Hepatocyte (in vitro differentiated cells): ENCODE results near the gene MEOX2. TPM values are rescaled to one million over a fixed set of nuclear protein-coding genes. Genes with fewer than 3 reads are reported as not detected.

Experiments
- DNase-seq: peaks from one replicate; pipeline ENCODE4 v3.0.0-alpha.2; 2016; ENCODE audit warnings: low spot score
- H2AFZ ChIP-seq: fragments of 200-600 bp; sonication (generic); 2 replicates; pipeline ENCODE4 v1.6.0; 2016; ENCODE audit warnings: antibody characterized with exemption, mild to moderate bottlenecking
- H3K27ac ChIP-seq: fragments of 200-600 bp; sonication (generic); 2 replicates; pipeline ENCODE4 v1.5.1; 2016; ENCODE audit warnings: mild to moderate bottlenecking
- H3K27me3 ChIP-seq: fragments of 200-600 bp; sonication (generic); 2 replicates; pipeline ENCODE4 v1.6.1; 2016
- H3K36me3 ChIP-seq: fragments of 200-600 bp; sonication (generic); replicated peaks from 2 replicates; pipeline ENCODE4 v1.5.1; 2016; ENCODE audit warnings: low read depth; ENCODE audit not compliant: insufficient read depth
- H3K4me1 ChIP-seq: fragments of 200-600 bp; sonication (generic); 2 replicates; pipeline ENCODE4 v1.5.1; 2016; ENCODE audit warnings: mild to moderate bottlenecking, moderate library complexity; ENCODE audit not compliant: insufficient read depth
- H3K4me2 ChIP-seq: fragments of 200-600 bp; sonication (generic); 2 replicates; pipeline ENCODE4 v1.6.0; 2016
- H3K4me3 ChIP-seq: fragments of 200-600 bp; sonication (generic); 2 replicates; pipeline ENCODE4 v1.5.1; 2016; ENCODE audit warnings: mild to moderate bottlenecking
- H3K79me2 ChIP-seq: fragments of 200-600 bp; sonication (generic); 2 replicates; pipeline ENCODE4 v1.6.0; 2017; ENCODE audit warnings: mild to moderate bottlenecking
- H3K9me2 ChIP-seq: fragments of 200-600 bp; sonication (generic); replicated peaks from 2 replicates; pipeline ENCODE4 v1.6.0; 2017; ENCODE audit warnings: mild to moderate bottlenecking; ENCODE audit not compliant: insufficient read depth
- H3K9me3 ChIP-seq: fragments of 200-600 bp; sonication (generic); 2 replicates; pipeline ENCODE4 v1.5.1; 2016; ENCODE audit warnings: low read depth, mild to moderate bottlenecking
- H4K20me1 ChIP-seq: fragments of 200-600 bp; sonication (generic); 2 replicates; pipeline ENCODE4 v1.6.0; 2016; ENCODE audit warnings: mild to moderate bottlenecking; ENCODE audit not compliant: insufficient read depth, poor library complexity, severe bottlenecking
- CTCF ChIP-seq: fragments of 200-600 bp; sonication (generic); IDR thresholded peaks from 2 replicates; pipeline ENCODE4 v1.5.1; 2016; ENCODE audit warnings: antibody characterized with exemption, mild to moderate bottlenecking; ENCODE audit not compliant: poor library complexity
- EZH2 ChIP-seq: fragments of 200-600 bp; sonication (generic); IDR thresholded peaks from 2 replicates; pipeline ENCODE4 v1.6.1; 2016; ENCODE audit warnings: antibody characterized with exemption, mild to moderate bottlenecking, borderline replicate concordance
- EZH2phosphoT487 ChIP-seq: fragments of 200-600 bp; sonication (generic); IDR thresholded peaks from one replicate; pipeline ENCODE4 v1.6.1; 2018; ENCODE audit warnings: antibody characterized with exemption, mild to moderate bottlenecking, low read depth, moderate library complexity; ENCODE audit not compliant: unreplicated experiment, severe bottlenecking
- WGBS: methylation state at CpG from one replicate; pipeline ENCODE4 v1.1.6; 2016; ENCODE audit warnings: low lambda C conversion rate; ENCODE audit errors: missing lambda C conversion rate; 5-methylcytosine and 5-hydroxymethylcytosine counted together
- polyA plus RNA-seq: library from polyadenylated mRNA; unstranded; fragments of >200 nt; fragmentation: Nextera tagmentation; extraction: Ambion mirVana; gene quantifications from 2 replicates; pipeline ENCODE4 v1.2.1, GENCODE V29; 2016
- total RNA-seq: library from RNA; depleted of rRNA; stranded (reverse); fragments of >200 nt; gene quantifications from 2 replicates; pipeline ENCODE4 v1.2.3, GENCODE V29; 2014

MEOX2 gene
- total and polyA plus RNA-seq, 2 experiments from 2014 or later = 1.3 to 2.0 TPM

GRCh38 chr7:15720849-15721471 is 34.5 kb upstream of the MEOX2 start:
- no peaks in the 10 kb centered on the region for H3K79me2 ChIP-seq
- H3K4me3 ChIP-seq = no peak overlapping the region
- no peak for TF ChIP-seq EZH2
- no peak for TF ChIP-seq EZH2phosphoT487
- TF ChIP-seq CTCF = peak; percentile 73
- no peaks in the 10 kb centered on the region for H4K20me1 ChIP-seq
- no peaks in the 10 kb centered on the region for H3K36me3 ChIP-seq
- H3K27me3 ChIP-seq = no peaks in the 10 kb centered on the region
- no peaks in the 10 kb centered on the region for H3K4me1 ChIP-seq
- no peaks in the 10 kb centered on the region for H3K9me3 ChIP-seq
- no peaks in the 10 kb centered on the region for H3K9me2 ChIP-seq
- DNase-seq = peak; percentile 49
- WGBS = 41% methylated on average over 5 of the region's 5 CpGs
- no peak overlapping the region for H2AFZ ChIP-seq
- H3K27ac ChIP-seq = no peak overlapping the region
- H3K4me2 ChIP-seq = no peak overlapping the region

GRCh38 chr7:15719311-15719710 is 32.8 kb upstream of the MEOX2 start:
- H3K27ac ChIP-seq = no peak overlapping the region
- TF ChIP-seq EZH2phosphoT487 (no peak), CTCF (no peak), EZH2 (no peak)

GRCh38 chr7:15715435-15715834 is 29.0 kb upstream of the MEOX2 start:
- Histone ChIP-seq H3K27ac (no peak overlapping the region), H3K4me1 (no peaks in the 10 kb centered on the region), H3K27me3 (no peaks in the 10 kb centered on the region), H4K20me1 (no peaks in the 10 kb centered on the region), H3K9me3 (no peaks in the 10 kb centered on the region), H3K4me3 (no peak overlapping the region), H3K79me2 (no peaks in the 10 kb centered on the region), H2AFZ (no peak overlapping the region), H3K9me2 (no peaks in the 10 kb centered on the region), H3K4me2 (no peak overlapping the region), H3K36me3 (no peaks in the 10 kb centered on the region)
- TF ChIP-seq EZH2phosphoT487 (no peak), CTCF (no peak), EZH2 (no peak)
- 86% methylated on average over 2 of the region's 2 CpGs for WGBS
- no peak for DNase-seq

More at GRCh38 chr7:15719311-15719710, 32.8 kb upstream of the MEOX2 start:
- Histone ChIP-seq H3K9me2 (no peaks in the 10 kb centered on the region), H3K4me3 (no peak overlapping the region), H3K4me1 (no peaks in the 10 kb centered on the region), H2AFZ (no peak overlapping the region), H3K9me3 (no peaks in the 10 kb centered on the region), H3K4me2 (no peak overlapping the region), H3K27me3 (no peaks in the 10 kb centered on the region), H3K79me2 (no peaks in the 10 kb centered on the region), H3K36me3 (no peaks in the 10 kb centered on the region), H4K20me1 (no peaks in the 10 kb centered on the region)
- no peak for DNase-seq
- 92% methylated on average over 1 of the region's 1 CpG for WGBS

GRCh38 chr7:15709978-15710377 is 23.5 kb upstream of the MEOX2 start:
- Histone ChIP-seq H3K27ac (no peak overlapping the region), H4K20me1 (no peaks in the 10 kb centered on the region), H3K36me3 (no peaks in the 10 kb centered on the region), H3K4me3 (no peak overlapping the region), H3K79me2 (no peaks in the 10 kb centered on the region), H3K9me2 (no peaks in the 10 kb centered on the region), H2AFZ (no peak overlapping the region), H3K4me2 (no peak overlapping the region), H3K9me3 (no peaks in the 10 kb centered on the region), H3K4me1 (no peaks in the 10 kb centered on the region), H3K27me3 (no peaks in the 10 kb centered on the region)
- TF ChIP-seq EZH2 = no peak
- TF ChIP-seq EZH2phosphoT487 = no peak
- TF ChIP-seq CTCF = no peak
- 89% methylated on average over 3 of the region's 3 CpGs for WGBS
- DNase-seq = no peak
